ENCODE measurements around the gene MMP26. TPM values are rescaled to one million over a fixed set of nuclear protein-coding genes. Genes with fewer than 3 reads are reported as not detected.

Gene MMP26
- total and polyA plus RNA-seq, 4 donors = not detected

- whole genome bisulfite sequencing = 67% methylated on average over 1 of the region's 1 CpG
- Histone ChIP-seq H3K9me3 (ENCODE audit: control insufficient read depth in 4 of 4, low read length in 3 of 4) (no peaks in the 10 kb centered on the region), H3K4me1 (ENCODE audit: control insufficient read depth in 4 of 4, insufficient read depth in 4 of 4, low read length in 3 of 4) (no peaks in the 10 kb centered on the region), H3K4me3 (ENCODE audit: low read depth in 1 of 3, low read length in 3 of 3) (no peak overlapping the region), H3K27me3 (ENCODE audit: control insufficient read depth in 4 of 4, insufficient read depth in 4 of 4, low read length in 3 of 4) (peaks cover 0 to 3% (median 0%) of the 10 kb centered on the region in 4 donors), H3K36me3 (ENCODE audit: control insufficient read depth in 4 of 4, insufficient read depth in 3 of 4, low read depth in 1 of 4, low read length in 3 of 4) (no peaks in the 10 kb centered on the region), H3K9ac (ENCODE audit: low read depth in 1 of 2, low read length in 2 of 2) (no peak overlapping the region), H3K27ac (ENCODE audit: low read depth in 1 of 2, low read length in 2 of 2) (no peak overlapping the region)
- DNase-seq (ENCODE audit: low spot score) = no peak
- TF ChIP-seq HNF4A (conservative IDR thresholded peaks at IDR 0.05) (no peak), NR2F2 (IDR thresholded peaks at IDR 0.05) (no peak), RXRA (IDR thresholded peaks at IDR 0.05) (no peak), ATF3 (IDR thresholded peaks at IDR 0.05) (no peak), GABPA (IDR thresholded peaks at IDR 0.05 in 1 of 2, conservative IDR thresholded peaks at IDR 0.05 in 1 of 2) (no peak)
These were observed 46.6 kb downstream of the MMP26 start for GRCh38 chr11:4751201-4751600.

Other genes starting within 250 kb of the MMP26 start
- under 1 TPM in 1 of 2 donors, not detected in 1; under 0.01 TPM for gene OR52K1, start 222.1 kb upstream of the MMP26 start, total RNA-seq
- gene OR52K1, start 222.1 kb upstream of the MMP26 start, polyA plus RNA-seq = not detected
- gene OR52M1, start 159.6 kb upstream of the MMP26 start, total RNA-seq = not detected
- not detected for gene OR52M1, start 159.6 kb upstream of the MMP26 start, polyA plus RNA-seq
- gene OR52I2, start 123.0 kb upstream of the MMP26 start, total RNA-seq = under 1 TPM in 1 of 2 donors, not detected in 1; under 0.01 TPM
- gene OR52I2, start 123.0 kb upstream of the MMP26 start, polyA plus RNA-seq = not detected
- not detected for gene OR52I1, start 110.7 kb upstream of the MMP26 start, total RNA-seq
- gene OR52I1, start 110.7 kb upstream of the MMP26 start, polyA plus RNA-seq = not detected
- 10 to 100 TPM in 1 of 2 donors, 1 to 10 TPM in 1; 4.9 to 11.2 TPM for gene TRIM68, start 96.6 kb upstream of the MMP26 start, total RNA-seq
- 1 to 10 TPM; 2.6 to 6.0 TPM for gene TRIM68, start 96.6 kb upstream of the MMP26 start, polyA plus RNA-seq
- gene OR51D1, start 67.3 kb upstream of the MMP26 start, total RNA-seq = not detected
- not detected for gene OR51D1, start 67.3 kb upstream of the MMP26 start, polyA plus RNA-seq
- gene OR51E1, start 60.8 kb upstream of the MMP26 start, total RNA-seq = under 1 TPM; 0.05 to 0.08 TPM
- gene OR51E1, start 60.8 kb upstream of the MMP26 start, polyA plus RNA-seq = not detected
- gene OR51E2, start 6.9 kb upstream of the MMP26 start, total RNA-seq = not detected
- not detected for gene OR51E2, start 6.9 kb upstream of the MMP26 start, polyA plus RNA-seq
- gene OR51F1, start 65.2 kb downstream of the MMP26 start, total RNA-seq = not detected
- not detected for gene OR51F1, start 65.2 kb downstream of the MMP26 start, polyA plus RNA-seq
- not detected for gene OR52R1, start 99.6 kb downstream of the MMP26 start, total RNA-seq
- gene OR52R1, start 99.6 kb downstream of the MMP26 start, polyA plus RNA-seq = not detected
- gene OR51F2, start 116.5 kb downstream of the MMP26 start, total RNA-seq = not detected
- not detected for gene OR51F2, start 116.5 kb downstream of the MMP26 start, polyA plus RNA-seq
- not detected for gene OR51S1, start 144.4 kb downstream of the MMP26 start, total RNA-seq
- gene OR51S1, start 144.4 kb downstream of the MMP26 start, polyA plus RNA-seq = not detected
- not detected for gene OR51T1, start 177.1 kb downstream of the MMP26 start, total RNA-seq
- gene OR51T1, start 177.1 kb downstream of the MMP26 start, polyA plus RNA-seq = not detected
- gene OR51A7, start 199.0 kb downstream of the MMP26 start, total RNA-seq = not detected
- not detected for gene OR51A7, start 199.0 kb downstream of the MMP26 start, polyA plus RNA-seq
- gene OR51G2, start 214.6 kb downstream of the MMP26 start, total RNA-seq = not detected
- gene OR51G2, start 214.6 kb downstream of the MMP26 start, polyA plus RNA-seq = not detected
- not detected for gene OR51G1, start 219.6 kb downstream of the MMP26 start, total RNA-seq
- not detected for gene OR51G1, start 219.6 kb downstream of the MMP26 start, polyA plus RNA-seq
- not detected for gene OR51A4, start 242.8 kb downstream of the MMP26 start, total RNA-seq
- gene OR51A4, start 242.8 kb downstream of the MMP26 start, polyA plus RNA-seq = not detected